Stimulated activated CD8-positive, alpha-beta memory T cell treated with anti-CD3 and anti-CD28 coated beads, Interleukin-15, amount 100 ng/mL, for 1 hour (primary cell): Measurements from ENCODE around the gene SEMA4G.

Experiments used
- DNase-seq: peaks from one replicate; pipeline ENCODE4 v3.0.0-alpha.2; 2020; ENCODE audit warnings: low read depth

Gene SEMA4G

GRCh38 chr10:100988166-100988565, 18.9 kb downstream of the SEMA4G start:
- no peak for DNase-seq

- DNase-seq, result no peak
These were observed 19.8 kb downstream of the SEMA4G start for GRCh38 chr10:100989088-100989487.

DNA sequence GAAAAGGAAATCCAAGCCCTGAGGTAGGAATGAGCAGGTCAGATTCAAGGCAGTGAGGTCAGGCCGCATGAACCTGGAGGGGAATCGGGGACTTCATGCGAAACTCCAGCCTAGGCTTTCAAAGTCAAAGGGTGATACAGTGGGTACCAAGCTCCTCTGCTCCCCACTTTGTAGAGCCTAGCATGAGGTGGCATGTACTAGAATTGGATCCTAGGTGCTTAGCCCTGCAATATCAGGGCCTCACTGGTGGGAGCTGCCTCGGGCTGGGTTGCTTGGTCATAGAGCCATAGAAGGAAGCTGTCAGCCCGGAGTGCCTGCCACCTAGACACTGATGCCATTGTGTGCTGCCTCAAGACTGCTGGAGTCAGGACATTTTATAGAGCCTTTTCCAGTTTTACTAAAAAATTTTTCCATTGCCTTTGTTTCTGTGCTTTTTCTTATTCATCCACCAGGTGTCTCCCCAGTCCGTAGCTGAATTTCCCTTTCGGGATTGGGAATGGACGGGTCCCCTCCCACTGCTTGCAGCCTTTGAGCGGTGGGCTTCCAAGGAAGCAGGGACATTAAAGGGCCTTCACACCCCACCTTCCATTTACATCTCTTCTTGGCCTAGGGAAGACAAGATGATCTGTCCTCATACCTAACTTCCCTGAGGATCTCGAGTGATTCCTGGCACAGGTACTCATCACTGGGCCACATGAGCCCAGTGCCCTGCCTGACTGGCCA, 24.8 kb downstream of the SEMA4G start:
- no peak for DNase-seq

- no peak for DNase-seq
These were observed 25.9 kb downstream of the SEMA4G start for GRCh38 chr10:100995181-100995580.

GRCh38 chr10:100996678-100997359, 27.5 kb downstream of the SEMA4G start:
- no peak for DNase-seq

- DNase-seq, result peak; percentile 53
These were observed 28.3 kb downstream of the SEMA4G start for GRCh38 chr10:100997360-100998182.

DNA sequence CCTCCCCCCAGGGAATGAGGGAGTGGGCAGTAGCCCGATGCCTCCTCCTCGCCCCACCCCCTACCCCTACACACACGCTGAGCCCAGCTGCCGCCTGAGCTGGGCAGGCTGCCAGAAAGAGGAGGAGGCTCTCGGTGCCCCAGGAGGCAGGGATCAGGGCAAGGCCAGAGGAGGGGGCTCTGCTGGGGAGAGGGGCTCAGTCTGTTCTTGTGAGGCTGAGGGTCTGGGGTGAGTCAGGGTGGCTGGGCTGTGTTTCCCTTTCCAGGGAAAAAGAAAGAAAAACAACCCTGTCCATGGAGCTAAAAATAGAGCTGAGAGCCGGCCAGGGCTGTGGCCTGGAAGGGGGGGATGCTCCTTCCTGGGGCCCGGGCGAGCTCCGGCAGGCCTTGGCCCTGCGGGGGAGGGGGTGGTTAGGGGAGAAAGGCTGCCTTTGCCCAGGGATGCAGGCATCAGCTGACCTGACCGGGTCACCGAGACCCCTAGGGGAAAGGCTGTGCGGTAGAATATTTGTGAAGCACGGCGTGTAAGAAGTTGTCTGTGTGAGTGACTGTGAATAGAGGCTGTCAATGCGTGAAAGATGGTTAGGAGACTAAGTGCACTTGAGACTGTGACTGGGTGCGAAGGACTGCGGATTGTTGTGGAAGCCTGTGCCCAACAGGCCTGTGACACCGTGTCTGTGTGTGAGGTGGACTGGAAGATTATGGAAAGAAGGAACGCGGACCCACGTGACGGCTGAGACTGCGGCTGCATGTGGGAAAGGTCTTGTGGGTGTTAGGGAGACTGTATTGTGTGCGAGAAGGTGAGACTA, 29.1 kb downstream of the SEMA4G start:
- DNase-seq, result no peak

DNA sequence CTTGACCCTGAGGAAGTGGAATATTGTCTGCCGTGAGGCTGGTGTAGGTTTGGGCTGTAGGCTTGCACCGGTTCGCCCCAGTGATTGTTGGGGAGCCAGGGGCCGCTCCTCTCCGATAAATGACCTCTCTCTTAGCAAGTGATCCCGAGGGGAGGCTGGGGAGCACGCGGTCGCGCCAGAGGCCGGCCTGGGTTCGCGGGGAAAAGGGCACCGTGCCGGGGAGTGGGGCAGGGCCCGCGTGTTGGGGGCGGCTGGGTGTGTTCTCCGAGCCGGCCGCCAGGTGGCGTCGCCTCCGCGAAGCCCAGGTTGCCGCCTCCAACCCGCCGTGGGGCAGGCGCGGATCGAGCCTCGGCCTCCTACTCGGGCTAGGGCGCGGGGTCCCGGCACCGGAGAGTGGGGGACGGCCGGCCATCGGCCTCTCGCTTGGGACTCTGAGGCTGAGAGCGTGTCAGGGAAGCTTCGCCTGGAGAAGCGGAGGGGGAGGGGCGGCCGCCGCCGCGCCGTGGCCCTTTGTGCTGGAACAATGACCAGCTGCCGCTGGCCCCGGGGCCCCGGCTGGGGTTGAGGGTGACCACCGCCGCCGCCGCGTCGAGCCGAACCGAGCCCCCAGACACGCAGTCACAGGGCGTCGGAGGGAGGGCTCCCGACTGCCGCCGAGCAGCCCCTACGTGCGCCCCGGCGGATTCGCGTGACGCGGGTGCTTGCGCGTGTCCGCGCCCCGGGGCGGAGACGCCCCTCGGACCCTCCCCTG, 29.9 kb downstream of the SEMA4G start:
- DNase-seq, result peak; percentile 53

- DNase-seq, result no peak
These were observed 30.4 kb downstream of the SEMA4G start, which contains the start of gene LZTS2 for GRCh38 chr10:100999742-101000126. Gene LZTS2, plus strand, starts transcription at chr10:100999808. Its CDS starts 2,731 bp downstream, at chr10:101002539.

- no peak for DNase-seq
These were observed 31.0 kb downstream of the SEMA4G start for GRCh38 chr10:101000127-101000914.

DNA sequence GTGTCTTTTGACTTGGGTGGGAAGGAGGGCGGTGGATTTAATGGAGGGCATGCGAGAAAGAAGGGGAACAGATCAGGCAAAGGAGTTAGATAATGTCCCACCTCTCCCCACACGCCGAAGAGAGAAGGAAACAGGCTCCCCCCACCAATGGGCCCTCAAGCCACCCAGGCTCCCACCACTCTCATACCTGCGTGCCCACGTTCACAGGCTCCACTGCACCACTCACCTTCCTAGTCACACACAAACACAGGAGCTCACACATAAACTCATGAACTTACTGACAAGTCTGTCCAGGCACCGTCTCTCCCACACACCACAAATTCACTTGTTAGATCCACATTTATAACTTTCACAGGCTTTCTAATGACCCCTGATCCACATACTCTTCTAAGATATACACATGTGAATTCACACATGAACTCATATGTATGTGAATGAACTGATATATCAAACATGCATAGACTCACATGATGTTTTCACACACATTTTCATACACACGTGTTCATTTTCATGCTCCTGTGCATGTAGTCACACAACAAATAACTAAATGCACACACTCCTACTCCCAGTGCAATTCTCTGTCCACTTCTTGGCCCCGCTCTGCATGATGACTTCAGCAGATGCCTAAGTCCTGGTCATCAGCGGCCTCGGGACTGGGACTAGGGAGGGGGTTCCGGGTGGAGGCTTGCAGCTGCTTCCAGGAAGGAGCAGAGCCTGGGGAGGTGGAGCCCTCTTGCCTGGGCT, 31.8 kb downstream of the SEMA4G start:
- DNase-seq, result no peak

GRCh38 chr10:101001659-101002035, 32.3 kb downstream of the SEMA4G start:
- no peak for DNase-seq

- no peak for DNase-seq
These were observed 33.2 kb downstream of the SEMA4G start for GRCh38 chr10:101002456-101002855.

- no peak for DNase-seq
These were observed 34.4 kb downstream of the SEMA4G start for GRCh38 chr10:101003639-101004206.

DNA sequence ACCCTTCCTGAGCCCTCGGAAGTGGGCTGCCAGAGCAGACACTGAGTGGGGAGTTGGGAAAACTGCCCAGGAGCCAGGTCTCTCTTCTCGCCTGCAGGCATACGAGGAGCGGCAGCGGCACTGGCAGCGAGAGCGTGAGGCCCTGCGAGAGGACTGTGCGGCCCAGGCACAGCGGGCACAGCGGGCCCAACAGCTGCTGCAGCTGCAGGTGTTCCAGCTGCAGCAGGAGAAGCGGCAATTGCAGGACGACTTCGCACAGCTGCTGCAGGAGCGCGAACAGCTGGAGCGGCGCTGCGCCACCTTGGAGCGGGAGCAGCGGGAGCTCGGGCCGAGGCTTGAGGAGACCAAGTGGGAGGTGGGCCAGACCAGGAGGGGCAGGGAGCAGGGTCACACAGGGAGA, 36.1 kb downstream of the SEMA4G start:
- DNase-seq, result no peak

DNA sequence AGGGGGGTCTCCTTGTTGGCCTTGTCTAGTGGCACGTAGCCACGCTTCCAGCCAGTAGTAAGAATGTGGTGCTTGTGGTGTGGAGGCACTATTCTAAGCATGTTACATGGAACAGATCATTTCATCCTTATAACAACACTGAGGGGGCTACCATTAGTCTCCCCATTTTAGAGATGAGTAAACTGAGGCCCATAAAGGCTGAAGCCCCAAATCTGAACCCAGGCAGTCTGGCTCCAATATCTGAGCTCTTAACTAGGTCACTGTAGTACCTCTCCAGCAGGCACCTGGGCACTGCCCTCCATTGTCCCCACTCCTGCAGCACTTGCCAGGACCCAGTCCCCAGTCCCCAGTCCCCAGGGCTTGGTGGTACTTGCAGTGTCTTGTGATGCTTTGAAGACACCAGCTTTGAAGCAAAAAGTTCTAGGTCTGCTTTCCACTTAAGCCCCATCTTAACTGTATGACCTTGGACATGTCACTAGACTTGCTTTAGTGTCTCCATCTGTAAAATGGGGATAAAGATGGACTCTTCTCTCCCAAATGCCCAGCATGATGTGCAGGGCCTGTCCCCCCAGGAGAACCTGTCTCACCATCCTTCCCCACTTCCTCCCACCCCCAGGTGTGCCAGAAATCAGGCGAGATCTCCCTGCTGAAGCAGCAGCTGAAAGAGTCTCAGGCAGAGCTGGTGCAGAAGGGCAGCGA, 36.7 kb downstream of the SEMA4G start:
- DNase-seq, result no peak

DNA sequence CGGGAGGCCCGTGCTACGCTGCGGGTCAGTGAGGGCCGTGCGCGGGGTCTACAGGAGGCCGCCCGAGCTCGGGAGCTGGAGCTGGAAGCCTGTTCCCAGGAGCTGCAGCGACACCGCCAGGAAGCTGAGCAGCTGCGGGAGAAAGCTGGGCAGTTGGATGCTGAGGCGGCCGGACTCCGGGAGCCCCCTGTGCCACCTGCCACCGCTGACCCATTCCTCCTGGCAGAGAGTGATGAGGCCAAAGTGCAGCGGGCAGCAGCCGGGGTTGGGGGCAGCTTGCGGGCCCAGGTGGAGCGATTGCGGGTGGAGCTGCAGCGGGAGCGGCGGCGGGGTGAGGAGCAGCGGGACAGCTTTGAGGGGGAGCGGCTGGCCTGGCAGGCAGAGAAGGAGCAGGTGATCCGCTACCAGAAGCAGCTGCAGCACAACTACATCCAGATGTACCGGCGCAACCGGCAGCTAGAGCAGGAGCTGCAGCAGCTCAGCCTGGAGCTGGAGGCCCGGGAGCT, 37.3 kb downstream of the SEMA4G start:
- no peak for DNase-seq

DNA sequence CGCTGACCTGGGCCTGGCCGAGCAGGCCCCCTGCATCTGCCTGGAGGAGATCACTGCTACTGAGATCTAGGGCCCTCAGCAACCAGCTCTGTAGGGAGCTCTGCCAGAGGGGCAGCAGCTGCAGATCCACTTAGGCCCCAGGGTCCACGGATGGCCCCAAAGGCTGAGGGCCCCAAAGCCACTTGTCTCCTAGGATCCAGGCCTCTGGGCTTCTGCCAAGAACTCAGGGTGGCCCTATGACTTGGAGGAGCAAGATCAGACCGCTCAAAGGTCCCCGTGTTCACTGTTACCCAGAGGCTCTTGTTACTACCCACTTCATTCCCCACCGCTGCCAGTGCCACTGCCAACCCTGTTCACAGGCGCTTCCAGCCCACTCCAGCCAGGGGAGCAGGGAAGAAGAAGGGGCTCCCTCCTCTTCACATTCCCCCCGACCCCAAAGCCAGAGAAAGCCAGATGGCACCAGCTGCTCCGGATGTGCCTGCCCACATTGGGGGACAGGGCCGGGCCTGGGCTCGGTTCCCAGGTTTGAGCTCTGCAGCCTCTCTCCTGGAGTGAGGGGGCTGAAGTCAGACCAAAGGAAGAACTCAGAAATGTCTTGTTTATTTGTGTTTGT, 37.9 kb downstream of the SEMA4G start:
- no peak for DNase-seq
